ENCODE data around the gene DDR2. TPM values are rescaled to one million over a fixed set of nuclear protein-coding genes. Genes with fewer than 3 reads are reported as not detected.
"Not testable (repeated sequence)": the region's sequence is repeated elsewhere in the genome, so short reads cannot be mapped to it uniquely, and the experiment has no call there.

Gene DDR2
- total RNA-seq, 1 experiment from 2014 or later: 0.77 TPM

DNA sequence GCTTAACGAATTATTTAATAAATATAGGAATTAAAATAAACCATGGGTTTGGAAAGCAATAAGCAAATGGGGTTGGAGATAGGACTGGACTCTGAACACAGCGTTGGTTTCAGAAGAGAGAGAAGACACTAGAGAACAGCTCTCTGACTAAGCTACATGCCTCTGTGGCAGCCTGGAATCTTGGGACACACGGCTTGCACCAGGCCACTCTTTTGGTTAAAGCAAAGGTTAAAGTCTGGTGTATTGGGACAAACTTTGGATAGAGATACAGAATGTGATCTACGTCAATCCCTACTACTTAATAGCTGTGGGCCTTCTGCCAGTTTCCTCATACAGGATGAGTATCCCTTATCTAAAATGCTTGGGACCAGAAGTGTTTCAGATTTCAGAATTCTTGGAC lies 108.5 kb downstream of the DDR2 start:
- Histone ChIP-seq H3K4me3 (ENCODE audit: low read length) (no peak overlapping the region), H3K36me3 (ENCODE audit: low read depth, low read length) (no peaks in the 10 kb centered on the region), H3K27ac (ENCODE audit: low read length) (no peak overlapping the region), H3K4me1 (ENCODE audit: insufficient read depth, low read length) (no peaks in the 10 kb centered on the region), H4K20me1 (ENCODE audit: low read length) (no peaks in the 10 kb centered on the region), H2AFZ (ENCODE audit: low read length) (no peak overlapping the region), H3K27me3 (ENCODE audit: low read length) (no peaks in the 10 kb centered on the region), H3K9me2 (replicated peaks; ENCODE audit: low read length) (no peaks in the 10 kb centered on the region), H3F3A (ENCODE audit: low read length, unreplicated experiment) (no peaks in the 10 kb centered on the region), H3K9ac (ENCODE audit: low read length) (no peak overlapping the region), H3K9me3 (ENCODE audit: low read length) (no peaks in the 10 kb centered on the region), H3K79me2 (ENCODE audit: low read length) (no peaks in the 10 kb centered on the region), H3K4me2 (ENCODE audit: low read length) (no peak overlapping the region)
- ATAC-seq (no peak), DNase-seq (no peak)
- POLR2A ChIA-PET (ENCODE audit: unreplicated experiment): interaction anchor here (0.5 kb wide), 1 partner anchor 31 kb away, joined by 3 read pairs; no protein-coding TSS in a partner anchor
- CTCF ChIA-PET: no interaction called here
- no TSS peak for BruUV-seq (replicated peaks)
- intact Hi-C loops (cut with micrococcal nuclease): no loop called here
- TF ChIP-seq EZH2 (IDR thresholded peaks at IDR 0.05; ENCODE audit: low read length, unreplicated experiment) (no peak), EZH2phosphoT487 (IDR thresholded peaks at IDR 0.05; ENCODE audit: borderline replicate concordance, low read length) (no peak)
- TF ChIP-seq, protein P1, sequence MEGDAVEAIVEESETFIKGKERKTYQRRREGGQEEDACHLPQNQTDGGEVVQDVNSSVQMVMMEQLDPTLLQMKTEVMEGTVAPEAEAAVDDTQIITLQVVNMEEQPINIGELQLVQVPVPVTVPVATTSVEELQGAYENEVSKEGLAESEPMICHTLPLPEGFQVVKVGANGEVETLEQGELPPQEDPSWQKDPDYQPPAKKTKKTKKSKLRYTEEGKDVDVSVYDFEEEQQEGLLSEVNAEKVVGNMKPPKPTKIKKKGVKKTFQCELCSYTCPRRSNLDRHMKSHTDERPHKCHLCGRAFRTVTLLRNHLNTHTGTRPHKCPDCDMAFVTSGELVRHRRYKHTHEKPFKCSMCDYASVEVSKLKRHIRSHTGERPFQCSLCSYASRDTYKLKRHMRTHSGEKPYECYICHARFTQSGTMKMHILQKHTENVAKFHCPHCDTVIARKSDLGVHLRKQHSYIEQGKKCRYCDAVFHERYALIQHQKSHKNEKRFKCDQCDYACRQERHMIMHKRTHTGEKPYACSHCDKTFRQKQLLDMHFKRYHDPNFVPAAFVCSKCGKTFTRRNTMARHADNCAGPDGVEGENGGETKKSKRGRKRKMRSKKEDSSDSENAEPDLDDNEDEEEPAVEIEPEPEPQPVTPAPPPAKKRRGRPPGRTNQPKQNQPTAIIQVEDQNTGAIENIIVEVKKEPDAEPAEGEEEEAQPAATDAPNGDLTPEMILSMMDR (conservative IDR thresholded peaks at IDR 0.05; ENCODE audit: low read depth, low read length): no peak

DNA sequence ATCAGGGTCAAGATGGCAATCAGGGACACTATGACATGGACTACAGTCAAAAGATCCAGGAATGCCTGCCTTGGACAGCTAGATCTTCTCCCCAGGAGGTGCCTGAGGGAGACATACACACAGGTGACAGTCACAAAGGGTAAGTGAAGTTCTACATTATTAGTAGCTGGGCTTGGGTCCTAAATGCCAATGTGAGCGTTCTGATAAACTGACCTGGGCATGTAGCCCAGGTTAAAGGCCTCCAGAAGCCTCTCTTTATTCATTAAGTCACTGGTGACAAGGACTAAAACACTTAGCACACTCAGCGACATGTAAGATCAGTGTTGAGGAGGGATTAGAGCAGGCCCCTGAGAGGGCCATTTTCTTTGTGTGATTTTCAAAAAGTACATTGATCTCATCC lies 109.3 kb downstream of the DDR2 start:
- DNase-seq (no peak), ATAC-seq (no peak)
- Histone ChIP-seq H3K9me2 (replicated peaks; ENCODE audit: low read length) (no peaks in the 10 kb centered on the region), H3K9ac (ENCODE audit: low read length) (no peak overlapping the region), H3F3A (ENCODE audit: low read length, unreplicated experiment) (no peaks in the 10 kb centered on the region), H3K4me2 (ENCODE audit: low read length) (no peak overlapping the region), H3K9me3 (ENCODE audit: low read length) (no peaks in the 10 kb centered on the region), H3K27me3 (ENCODE audit: low read length) (no peaks in the 10 kb centered on the region), H3K79me2 (ENCODE audit: low read length) (no peaks in the 10 kb centered on the region), H4K20me1 (ENCODE audit: low read length) (no peaks in the 10 kb centered on the region), H3K36me3 (ENCODE audit: low read depth, low read length) (no peaks in the 10 kb centered on the region), H3K27ac (ENCODE audit: low read length) (no peak overlapping the region), H3K4me1 (ENCODE audit: insufficient read depth, low read length) (no peaks in the 10 kb centered on the region), H2AFZ (ENCODE audit: low read length) (no peak overlapping the region), H3K4me3 (ENCODE audit: low read length) (no peak overlapping the region)
- no TSS peak for BruUV-seq (replicated peaks)
- ChIA-PET CTCF (no interaction called here), POLR2A (ENCODE audit: unreplicated experiment) (interaction anchor here (0.5 kb wide), 1 partner anchor 31 kb away, joined by 3 read pairs; no protein-coding TSS in a partner anchor)
- TF ChIP-seq, protein P1 (conservative IDR thresholded peaks at IDR 0.05; ENCODE audit: low read depth, low read length): no peak
- TF ChIP-seq EZH2 (IDR thresholded peaks at IDR 0.05; ENCODE audit: low read length, unreplicated experiment) (no peak), EZH2phosphoT487 (IDR thresholded peaks at IDR 0.05; ENCODE audit: borderline replicate concordance, low read length) (no peak)
- intact Hi-C loops (cut with micrococcal nuclease): no loop called here

DNA sequence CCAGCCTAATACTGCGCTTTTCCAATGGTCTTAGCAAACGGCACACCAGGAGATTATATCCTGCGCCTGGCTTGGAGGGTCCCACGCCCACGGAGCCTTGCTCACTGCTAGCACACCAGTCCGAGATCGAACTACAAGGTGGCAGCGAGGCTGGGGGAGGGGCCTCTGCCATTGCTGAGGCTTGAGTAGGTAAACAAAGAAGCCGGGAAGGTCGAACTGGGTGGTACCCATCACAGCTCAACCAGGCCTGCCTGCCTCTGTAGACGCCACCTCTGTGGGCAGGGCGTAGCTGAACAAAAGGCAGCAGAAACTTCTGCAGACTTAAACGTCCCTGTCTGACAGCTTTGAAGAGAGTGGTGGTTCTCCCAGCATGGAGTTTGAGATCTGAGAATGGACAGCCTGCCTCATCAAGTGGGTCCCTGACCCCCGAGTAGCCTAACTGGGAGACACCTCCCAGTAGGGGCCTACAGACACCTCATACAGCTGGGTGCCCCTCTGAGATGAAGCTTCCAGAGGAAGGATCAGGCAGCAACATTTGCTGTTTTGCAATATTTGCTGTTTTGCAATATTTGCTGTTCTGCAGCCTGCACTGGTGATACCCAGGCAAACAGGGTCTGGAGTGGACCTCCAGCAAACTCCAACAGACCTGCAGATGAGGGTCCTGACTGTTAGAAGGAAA lies 114.1 kb downstream of the DDR2 start:
- DNase-seq; H3K4me1 ChIP-seq (ENCODE audit: insufficient read depth, low read length); H3K79me2 ChIP-seq (ENCODE audit: low read length); H3F3A ChIP-seq (ENCODE audit: low read length, unreplicated experiment); H3K4me2 ChIP-seq (ENCODE audit: low read length); ATAC-seq; H4K20me1 ChIP-seq (ENCODE audit: low read length); POLR2A ChIA-PET (ENCODE audit: unreplicated experiment); intact Hi-C loops (cut with micrococcal nuclease); H3K36me3 ChIP-seq (ENCODE audit: low read depth, low read length); H3K9me2 ChIP-seq (replicated peaks; ENCODE audit: low read length); CTCF ChIA-PET; H3K27ac ChIP-seq (ENCODE audit: low read length); H3K9ac ChIP-seq (ENCODE audit: low read length); H3K9me3 ChIP-seq (ENCODE audit: low read length); BruUV-seq (replicated peaks); H2AFZ ChIP-seq (ENCODE audit: low read length); H3K27me3 ChIP-seq (ENCODE audit: low read length); H3K4me3 ChIP-seq (ENCODE audit: low read length): not testable (repeated sequence)

All from PC-3 (cell line).